K562 (cell line): ENCODE measurements around the gene DHPS. TPM values are rescaled to one million over a fixed set of nuclear protein-coding genes. Genes with fewer than 3 reads are reported as not detected.

Source experiments
- ARID3B ChIP-seq: fragments of 250-450 bp; sonication (Bioruptor Pico); IDR thresholded peaks from 2 replicates; pipeline ENCODE4 v1.4.0; 2020; ENCODE audit warnings: borderline replicate concordance
- EP400 ChIP-seq: fragments of 450-650 bp; IDR thresholded peaks from 2 replicates; pipeline ENCODE4 v1.6.1; 2017; ENCODE audit warnings: antibody characterized with exemption, mild to moderate bottlenecking, moderate library complexity
- KLF1 ChIP-seq: fragments of 450-650 bp; IDR thresholded peaks from 2 replicates; pipeline ENCODE4 v1.6.1; 2016; ENCODE audit warnings: missing genetic modification characterization, missing compliant biosample characterization
- MTA1 ChIP-seq: fragments of 450-650 bp; IDR thresholded peaks from 2 replicates; pipeline ENCODE4 v1.6.1; 2017; ENCODE audit warnings: borderline replicate concordance
- PKNOX1 ChIP-seq: fragments of 450-650 bp; IDR thresholded peaks from 2 replicates; pipeline ENCODE4 v1.6.1; 2016
- PTBP1 ChIP-seq: fragments of 200-400 bp; formaldehyde crosslinking; IDR thresholded peaks from 2 replicates; pipeline ENCODE4 v1.6.1; 2017; ENCODE audit warnings: low read depth, low read length
- PTTG1 ChIP-seq: fragments of 450-650 bp; IDR thresholded peaks from 2 replicates; pipeline ENCODE4 v1.6.1; 2016; ENCODE audit warnings: low read depth, mild to moderate bottlenecking, missing genetic modification characterization, missing compliant biosample characterization
- REST ChIP-seq, 2 experiments: fragments of 450-650 bp; formaldehyde crosslinking in 1 of 2; IDR thresholded peaks; 2 replicates each; pipeline versions ENCODE4 v1.4.0 to v1.6.1; 2014 to 2020; ENCODE audit warnings: mild to moderate bottlenecking in 2 of 2, borderline replicate concordance in 1 of 2, low read depth in 1 of 2
- ZNF592 ChIP-seq: fragments of 450-650 bp; IDR thresholded peaks from 2 replicates; pipeline ENCODE4 v1.6.1; 2017; ENCODE audit warnings: antibody characterized with exemption, mild to moderate bottlenecking
- ZNF644 ChIP-seq: fragments of 200-800 bp; sonication (Bioruptor generic); IDR thresholded peaks from 2 replicates; pipeline ENCODE4 v1.6.1; 2016; ENCODE audit warnings: low read depth, missing genetic modification characterization, missing compliant biosample characterization
- polyA plus RNA-seq, 8 experiments: library from polyadenylated mRNA; depleted of rRNA in 4 of 8; stranded (reverse) in 5 of 8; unstranded in 3 of 8; fragments of >200 nt; fragmentation: Nextera tagmentation in 2 of 8; fragmentation: Illumina TruSeq in 1 of 8; extraction: Ambion mirVana in 2 of 8; extraction: Trizol in 1 of 8; gene quantifications; 2 replicates each; pipeline versions ENCODE4 v1.2.1 to v1.2.3, GENCODE V29; 2011 to 2014; ENCODE audit warnings: inconsistent platforms in 1 of 8, missing spikeins in 1 of 8
- total RNA-seq, 7 experiments: library from RNA; depleted of rRNA in 6 of 7; stranded (reverse); fragments of >200 nt in 6 of 7; fragmentation: Illumina TruSeq in 2 of 7; extraction: Trizol in 2 of 7; gene quantifications; 2 replicates each; pipeline versions ENCODE4 v1.2.1 to v1.2.3, GENCODE V29; 2011 to 2021; ENCODE audit warnings: low replicate concordance in 1 of 7

DHPS gene
- total and polyA plus RNA-seq, 9 of the 15 experiments (the other 6 are each of a cell fraction or from before 2014, with no cell fraction given) = 47.1 to 110 (median 79.9) TPM

GRCh38 chr19:12669270-12670158 is 12.2 kb downstream of the DHPS start (continued):
- TF ChIP-seq REST (IDR thresholded peaks at IDR 0.05; ENCODE audit: borderline replicate concordance) = no peak
- TF ChIP-seq REST (CRISPR knock-in tag; IDR thresholded peaks at IDR 0.05; ENCODE audit: low read depth) = peak; percentile 71
- TF ChIP-seq PTTG1 (tag) = peak; percentile 51; the same call in 1 of the 2 replicates
- TF ChIP-seq ARID3B = no peak
- 0 out of 2 replicates have a peak, but pooled peaks have one; percentile 15 for TF ChIP-seq ZNF592
- TF ChIP-seq EP400 = peak; percentile 93
- TF ChIP-seq PKNOX1 = peak; percentile 89
- TF ChIP-seq ZNF644 (tag) = 0 out of 2 replicates have a peak, but pooled peaks have one; percentile 45
- TF ChIP-seq MTA1 = 0 out of 2 replicates have a peak, but pooled peaks have one; percentile 22
- TF ChIP-seq KLF1 (tag) = no peak
- 0 out of 2 replicates have a peak, but pooled peaks have one; percentile 12 for TF ChIP-seq PTBP1
